Panc1 (cell line): ENCODE results near the gene C15orf40. TPM values are rescaled to one million over a fixed set of nuclear protein-coding genes. Genes with fewer than 3 reads are reported as not detected.

ENCODE experiments used
- ATAC-seq: fragments of 200-7000 bp; cut with Tn5 transposase; 2 replicates; pipeline ENCODE4 v1.9.1; 2020; ENCODE audit warnings: mild to moderate bottlenecking, moderate library complexity
- BruUV-seq: library from RNA; stranded (reverse); fragments of 400-500 nt; replicated peaks from 2 replicates; lab custom pipeline; 2021; lab: Mats Ljungman, UMichigan
- CTCF ChIA-PET: fragments of 300-600 bp; sonication (Branson Sonifier 250); formaldehyde crosslinking; loops from one replicate; lab custom pipeline; 2022; ENCODE audit warnings: antibody characterized with exemption; lab: Charles Lee
- POLR2A ChIA-PET: fragments of 300-600 bp; sonication (Branson Sonifier 250); formaldehyde crosslinking; loops from one replicate; lab custom pipeline; 2022; ENCODE audit warnings: antibody characterized with exemption; lab: Charles Lee
- DNase-seq: peaks from one replicate; pipeline ENCODE4 v3.0.0-alpha.2; 2010; ENCODE audit warnings: low read depth, low spot score
- H3K27ac ChIP-seq: 2 replicates; pipeline ENCODE4 v1.5.1; 2011; ENCODE audit warnings: mild to moderate bottlenecking, low read length, inconsistent platforms
- H3K27me3 ChIP-seq: fragments of 200-500 bp; sonication (Bioruptor generic); 2 replicates; pipeline ENCODE4 v1.6.0; 2014; ENCODE audit warnings: low read length, inconsistent platforms; ENCODE audit not compliant: control insufficient read depth, insufficient read depth
- H3K36me3 ChIP-seq: fragments of 200-500 bp; sonication (Bioruptor generic); 2 replicates; pipeline ENCODE4 v1.5.1; 2014; ENCODE audit warnings: inconsistent platforms, mild to moderate bottlenecking, low read length, moderate library complexity; ENCODE audit not compliant: control insufficient read depth, insufficient read depth
- H3K4me1 ChIP-seq: 2 replicates; pipeline ENCODE4 v1.5.1; 2011; ENCODE audit warnings: inconsistent platforms, mild to moderate bottlenecking, low read length, moderate library complexity; ENCODE audit not compliant: control insufficient read depth, insufficient read depth
- H3K4me3 ChIP-seq, 2 experiments: 2 replicates each; pipeline ENCODE4 v1.5.1; 2011 to 2012; ENCODE audit warnings: low read depth in 2 of 2, low read length in 2 of 2, mild to moderate bottlenecking in 2 of 2, inconsistent platforms in 1 of 2, moderate library complexity in 1 of 2
- H3K9me3 ChIP-seq: fragments of 200-500 bp; sonication (Bioruptor generic); 2 replicates; pipeline ENCODE4 v1.5.1; 2014; ENCODE audit warnings: low read depth, mild to moderate bottlenecking, inconsistent platforms, low read length, moderate library complexity; ENCODE audit not compliant: control insufficient read depth, insufficient read depth
- POLR2AphosphoS5 ChIP-seq: IDR thresholded peaks from 2 replicates; pipeline ENCODE4 v1.6.1; 2012; ENCODE audit warnings: mild to moderate bottlenecking, low read depth, low read length, moderate library complexity
- SIN3A ChIP-seq: IDR thresholded peaks from 2 replicates; pipeline ENCODE4 v1.6.1; 2012; ENCODE audit warnings: low read depth, mild to moderate bottlenecking, low read length, moderate library complexity, borderline replicate concordance; ENCODE audit not compliant: insufficient read depth
- TCF7L2 ChIP-seq: IDR thresholded peaks from 2 replicates; pipeline ENCODE4 v1.6.1; 2011; ENCODE audit warnings: mild to moderate bottlenecking, low read depth, low read length, inconsistent platforms
- in situ Hi-C: cut with HindIII; loops from 2 replicates; pipeline ENCODE4 v1.10.0; 2016; ENCODE audit warnings: low sequenced_read_pairs, low pct_unique_long_range_greater_than_20kb
- intact Hi-C: fragments of 100-400 bp; cut with micrococcal nuclease; formaldehyde crosslinking; loops from one replicate; pipeline ENCODE4 v1.10.0; 2022; ENCODE audit not compliant: unreplicated experiment
- total RNA-seq: library from RNA; stranded (reverse); gene quantifications from one replicate; pipeline ENCODE4 v1.2.1, GENCODE V29; 2021; ENCODE audit not compliant: unreplicated experiment
- TF ChIP-seq, protein P1 (sequence below), 2 experiments: IDR thresholded peaks; 2 replicates each; pipeline ENCODE4 v1.6.1; 2011 to 2012; ENCODE audit warnings: low read depth in 2 of 2, control low read depth in 1 of 2, low read length in 1 of 2, mild to moderate bottlenecking in 1 of 2, moderate library complexity in 1 of 2; ENCODE audit not compliant: insufficient read depth in 1 of 2
- TF ChIP-seq, protein P2 (sequence below): fragments of 450-650 bp; IDR thresholded peaks from 2 replicates; pipeline ENCODE4 v1.5.1; 2017; ENCODE audit warnings: mild to moderate bottlenecking

The C15orf40 gene
- total RNA-seq, 1 experiment from 2014 or later, result 21.1 TPM

DNA sequence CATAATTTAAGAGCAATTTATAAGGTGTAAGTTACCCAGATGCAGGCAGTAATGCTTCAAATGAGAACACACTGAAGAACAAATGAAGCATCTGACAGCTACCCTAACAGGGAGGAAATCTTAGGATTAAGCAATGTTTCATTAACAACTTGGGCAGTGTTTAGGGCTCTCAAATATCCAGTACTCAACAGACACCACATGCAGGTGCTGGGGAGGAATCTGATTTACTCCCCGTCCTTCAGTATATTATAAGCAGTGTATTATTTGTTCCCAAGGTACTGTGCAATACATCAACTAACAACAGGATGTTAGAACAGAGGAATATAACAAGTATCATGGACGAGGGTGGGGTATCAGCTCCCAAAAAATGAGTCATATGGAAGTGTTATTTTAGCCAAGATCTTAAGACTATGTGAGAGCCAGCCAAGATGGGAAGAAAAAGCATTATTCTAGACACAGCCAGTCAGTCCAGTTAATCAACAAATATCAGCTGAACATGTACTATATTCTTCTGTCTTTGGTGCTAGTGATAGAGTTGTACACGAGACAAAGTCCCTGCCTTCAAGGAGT, 35.2 kb upstream of the C15orf40 start:
- Histone ChIP-seq H3K9me3 (no peaks in the 10 kb centered on the region), H3K27me3 (no peaks in the 10 kb centered on the region), H3K27ac (no peak overlapping the region), H3K4me1 (no peaks in the 10 kb centered on the region), H3K36me3 (peaks cover 19% of the 10 kb centered on the region; the same call in 1 of the 2 replicates), H3K4me3 (no peak overlapping the region)
- TF ChIP-seq SIN3A, result no peak
- TF ChIP-seq, protein P1, sequence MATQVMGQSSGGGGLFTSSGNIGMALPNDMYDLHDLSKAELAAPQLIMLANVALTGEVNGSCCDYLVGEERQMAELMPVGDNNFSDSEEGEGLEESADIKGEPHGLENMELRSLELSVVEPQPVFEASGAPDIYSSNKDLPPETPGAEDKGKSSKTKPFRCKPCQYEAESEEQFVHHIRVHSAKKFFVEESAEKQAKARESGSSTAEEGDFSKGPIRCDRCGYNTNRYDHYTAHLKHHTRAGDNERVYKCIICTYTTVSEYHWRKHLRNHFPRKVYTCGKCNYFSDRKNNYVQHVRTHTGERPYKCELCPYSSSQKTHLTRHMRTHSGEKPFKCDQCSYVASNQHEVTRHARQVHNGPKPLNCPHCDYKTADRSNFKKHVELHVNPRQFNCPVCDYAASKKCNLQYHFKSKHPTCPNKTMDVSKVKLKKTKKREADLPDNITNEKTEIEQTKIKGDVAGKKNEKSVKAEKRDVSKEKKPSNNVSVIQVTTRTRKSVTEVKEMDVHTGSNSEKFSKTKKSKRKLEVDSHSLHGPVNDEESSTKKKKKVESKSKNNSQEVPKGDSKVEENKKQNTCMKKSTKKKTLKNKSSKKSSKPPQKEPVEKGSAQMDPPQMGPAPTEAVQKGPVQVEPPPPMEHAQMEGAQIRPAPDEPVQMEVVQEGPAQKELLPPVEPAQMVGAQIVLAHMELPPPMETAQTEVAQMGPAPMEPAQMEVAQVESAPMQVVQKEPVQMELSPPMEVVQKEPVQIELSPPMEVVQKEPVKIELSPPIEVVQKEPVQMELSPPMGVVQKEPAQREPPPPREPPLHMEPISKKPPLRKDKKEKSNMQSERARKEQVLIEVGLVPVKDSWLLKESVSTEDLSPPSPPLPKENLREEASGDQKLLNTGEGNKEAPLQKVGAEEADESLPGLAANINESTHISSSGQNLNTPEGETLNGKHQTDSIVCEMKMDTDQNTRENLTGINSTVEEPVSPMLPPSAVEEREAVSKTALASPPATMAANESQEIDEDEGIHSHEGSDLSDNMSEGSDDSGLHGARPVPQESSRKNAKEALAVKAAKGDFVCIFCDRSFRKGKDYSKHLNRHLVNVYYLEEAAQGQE (IDR thresholded peaks at IDR 0.05; ENCODE audit: insufficient read depth in 1 of 2, low read depth in 2 of 2, low read length in 1 of 2), result no peak
- in situ Hi-C loops, result no loop called here
- DNase-seq (no peak), ATAC-seq (no peak)
- ChIA-PET CTCF (no interaction called here), POLR2A (no interaction called here)
- no TSS peak for BruUV-seq
- intact Hi-C loops, result no loop called here

DNA sequence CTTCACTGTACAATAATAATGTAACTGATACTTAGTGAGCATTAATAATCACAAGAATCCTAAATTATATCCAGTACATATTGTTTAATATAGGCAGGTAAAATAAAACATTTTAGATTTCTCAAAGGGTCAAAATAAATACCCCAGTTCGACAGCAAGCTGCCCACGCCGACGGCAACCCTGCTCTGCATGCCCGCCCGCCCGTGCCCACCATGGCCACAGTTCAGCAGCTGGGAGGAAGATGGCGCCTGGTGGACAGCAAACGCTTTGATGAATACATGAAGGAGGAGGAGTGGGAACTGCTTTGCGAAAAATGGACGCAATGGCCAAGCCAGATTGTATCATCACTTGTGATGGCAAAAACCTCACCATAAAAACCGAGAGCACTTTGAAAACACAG, 32.7 kb upstream of the C15orf40 start:
- ATAC-seq, result no peak
- Histone ChIP-seq H3K4me3 (no peak overlapping the region), H3K27me3 (no peaks in the 10 kb centered on the region), H3K4me1 (no peaks in the 10 kb centered on the region), H3K36me3 (peaks cover 12% of the 10 kb centered on the region; the same call in 1 of the 2 replicates), H3K9me3 (no peaks in the 10 kb centered on the region), H3K27ac (no peak overlapping the region)
- intact Hi-C loops (no loop called here), in situ Hi-C loops (no loop called here)
- BruUV-seq, result no TSS peak
- TF ChIP-seq, protein P2, sequence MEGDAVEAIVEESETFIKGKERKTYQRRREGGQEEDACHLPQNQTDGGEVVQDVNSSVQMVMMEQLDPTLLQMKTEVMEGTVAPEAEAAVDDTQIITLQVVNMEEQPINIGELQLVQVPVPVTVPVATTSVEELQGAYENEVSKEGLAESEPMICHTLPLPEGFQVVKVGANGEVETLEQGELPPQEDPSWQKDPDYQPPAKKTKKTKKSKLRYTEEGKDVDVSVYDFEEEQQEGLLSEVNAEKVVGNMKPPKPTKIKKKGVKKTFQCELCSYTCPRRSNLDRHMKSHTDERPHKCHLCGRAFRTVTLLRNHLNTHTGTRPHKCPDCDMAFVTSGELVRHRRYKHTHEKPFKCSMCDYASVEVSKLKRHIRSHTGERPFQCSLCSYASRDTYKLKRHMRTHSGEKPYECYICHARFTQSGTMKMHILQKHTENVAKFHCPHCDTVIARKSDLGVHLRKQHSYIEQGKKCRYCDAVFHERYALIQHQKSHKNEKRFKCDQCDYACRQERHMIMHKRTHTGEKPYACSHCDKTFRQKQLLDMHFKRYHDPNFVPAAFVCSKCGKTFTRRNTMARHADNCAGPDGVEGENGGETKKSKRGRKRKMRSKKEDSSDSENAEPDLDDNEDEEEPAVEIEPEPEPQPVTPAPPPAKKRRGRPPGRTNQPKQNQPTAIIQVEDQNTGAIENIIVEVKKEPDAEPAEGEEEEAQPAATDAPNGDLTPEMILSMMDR, result no peak
- TF ChIP-seq, protein P1 (IDR thresholded peaks at IDR 0.05; ENCODE audit: insufficient read depth in 1 of 2, low read depth in 2 of 2, low read length in 1 of 2), result no peak
- TF ChIP-seq POLR2AphosphoS5 (no peak), SIN3A (no peak), TCF7L2 (no peak)
- POLR2A ChIA-PET, result no interaction called here
- CTCF ChIA-PET, result no interaction called here
- no peak for DNase-seq
